Endothelial cell of umbilical vein (primary cell): ENCODE results near the gene RHOF. TPM values are rescaled to one million over a fixed set of nuclear protein-coding genes. Genes with fewer than 3 reads are reported as not detected.
A peak's percentile ranks its signal among the peaks of the same experiment; 100 is the strongest.

Source experiments
- BruUV-seq: library from RNA; stranded (reverse); fragments of 400-500 nt; replicated peaks from 2 replicates; lab custom pipeline; 2021; lab: Mats Ljungman, UMichigan
- CTCF ChIA-PET: fragments of 300-600, 350-600 bp; sonication (Branson Sonifier 250); formaldehyde crosslinking; loops from one replicate; lab custom pipeline; 2021; ENCODE audit warnings: antibody characterized with exemption, inconsistent platforms; lab: Charles Lee
- POLR2A ChIA-PET: fragments of 300-600, 350-600 bp; sonication (Branson Sonifier 250); formaldehyde crosslinking; loops from one replicate; lab custom pipeline; 2021; ENCODE audit warnings: antibody characterized with exemption, inconsistent platforms; lab: Charles Lee
- DNase-seq: peaks from one replicate; pipeline ENCODE4 v3.0.0-alpha.2; 2011; ENCODE audit warnings: low read depth, low spot score
- FAIRE-seq: peaks from 2 replicates; lab custom pipeline; 2011; peaks lifted over from hg19 to GRCh38; lab: Jason Lieb, UNC
- H2AFZ ChIP-seq: 2 replicates; pipeline ENCODE4 v1.6.0; 2012; ENCODE audit warnings: low read depth, low read length, control low read depth, inconsistent platforms
- H3K27ac ChIP-seq: 2 replicates; pipeline ENCODE4 v1.5.1; 2011; ENCODE audit warnings: low read depth, mild to moderate bottlenecking, control low read depth, low read length, moderate library complexity; ENCODE audit not compliant: insufficient read depth
- H3K27me3 ChIP-seq, 2 experiments: 2 replicates each; pipeline versions ENCODE4 v1.6.0 to v1.6.1; 2011; ENCODE audit warnings: low read length in 2 of 2, mixed read lengths in 1 of 2; ENCODE audit not compliant: control insufficient read depth in 2 of 2, insufficient read depth in 2 of 2
- H3K36me3 ChIP-seq, 2 experiments: 2 replicates in 1 of 2; 3 replicates in 1 of 2; pipeline ENCODE4 v1.5.1; 2011; ENCODE audit warnings: low read length in 2 of 2, mild to moderate bottlenecking in 1 of 2, moderate library complexity in 1 of 2; ENCODE audit not compliant: control insufficient read depth in 2 of 2, insufficient read depth in 2 of 2; ENCODE audit errors: extremely low read depth in 1 of 2
- H3K4me1 ChIP-seq: 3 replicates; pipeline ENCODE4 v1.5.1; 2011; ENCODE audit warnings: mild to moderate bottlenecking, low read length; ENCODE audit not compliant: control insufficient read depth, insufficient read depth; ENCODE audit errors: extremely low read depth
- H3K4me2 ChIP-seq: 2 replicates; pipeline ENCODE4 v1.6.1; 2011; ENCODE audit warnings: low read length, control low read depth, mixed read lengths; ENCODE audit not compliant: insufficient read depth
- H3K4me3 ChIP-seq, 3 experiments: fragments of 200-600 bp in 1 of 3; sonication (generic), shearing (Covaris generic) in 1 of 3; replicated peaks in 1 of 3; 2 replicates each; pipeline ENCODE4 v1.5.1; 2011 to 2016; ENCODE audit warnings: control low read depth in 3 of 3, low read length in 3 of 3, mild to moderate bottlenecking in 2 of 3, inconsistent platforms in 1 of 3, low read depth in 1 of 3, moderate library complexity in 1 of 3; ENCODE audit not compliant: insufficient read depth in 1 of 3
- H3K79me2 ChIP-seq: 2 replicates; pipeline ENCODE4 v1.6.0; 2012; ENCODE audit warnings: low read length, inconsistent platforms; ENCODE audit not compliant: control insufficient read depth, insufficient read depth
- H3K9ac ChIP-seq: replicated peaks from 2 replicates; pipeline ENCODE3; 2011; ENCODE audit warnings: low read length, control low read depth; ENCODE audit not compliant: insufficient read depth; ENCODE audit errors: extremely low read depth
- H3K9me1 ChIP-seq: replicated peaks from 3 replicates; pipeline ENCODE4 v1.6.0; 2011; ENCODE audit warnings: mild to moderate bottlenecking, low read length; ENCODE audit not compliant: control insufficient read depth, insufficient read depth; ENCODE audit errors: extremely low read depth
- H3K9me3 ChIP-seq: replicated peaks from 2 replicates; pipeline ENCODE4 v1.5.1; 2012; ENCODE audit warnings: low read length, inconsistent platforms; ENCODE audit not compliant: control insufficient read depth, insufficient read depth
- H4K20me1 ChIP-seq: replicated peaks from 2 replicates; pipeline ENCODE3; 2011; ENCODE audit warnings: mild to moderate bottlenecking, low read length; ENCODE audit not compliant: control insufficient read depth, insufficient read depth; ENCODE audit errors: extremely low read depth
- EZH2 ChIP-seq: IDR thresholded peaks from 2 replicates; pipeline ENCODE4 v1.6.1; 2012; ENCODE audit warnings: borderline replicate concordance, low read depth, mild to moderate bottlenecking, moderate library complexity, low read length, inconsistent platforms; ENCODE audit not compliant: severe bottlenecking
- FOS ChIP-seq: IDR thresholded peaks from 2 replicates; pipeline ENCODE4 v1.6.1; 2011; ENCODE audit warnings: mild to moderate bottlenecking, low read length, moderate library complexity, borderline replicate concordance; ENCODE audit not compliant: insufficient read depth
- GATA2 ChIP-seq: IDR thresholded peaks from 2 replicates; pipeline ENCODE4 v1.7.0; 2011; ENCODE audit warnings: low read depth, mild to moderate bottlenecking, moderate library complexity, mixed read lengths, low read length; ENCODE audit not compliant: insufficient read length, insufficient read depth
- JUN ChIP-seq: IDR thresholded peaks from 2 replicates; pipeline ENCODE4 v1.6.1; 2011; ENCODE audit warnings: borderline replicate concordance, low read depth; ENCODE audit not compliant: insufficient read length, insufficient read depth
- MYC ChIP-seq: IDR thresholded peaks from one replicate; pipeline ENCODE4 v1.6.1; 2011; ENCODE audit warnings: mild to moderate bottlenecking, low read depth, low read length
- POLR2A ChIP-seq: IDR thresholded peaks from 2 replicates; pipeline ENCODE4 v1.6.1; 2012; ENCODE audit warnings: low read depth, mild to moderate bottlenecking, control low read depth, low read length
- POLR2AphosphoS5 ChIP-seq: IDR thresholded peaks from 2 replicates; pipeline ENCODE4 v1.6.1; 2012; ENCODE audit warnings: low read depth, mild to moderate bottlenecking, control low read depth, low read length, moderate library complexity; ENCODE audit not compliant: insufficient read depth
- dilution Hi-C: fragments of 300-500 bp; cut with MboI; formaldehyde crosslinking; loops from one replicate; pipeline ENCODE4 v1.15.0; 2019; ENCODE audit warnings: low sequenced_read_pairs; ENCODE audit not compliant: extremely low pct_ligation_motif_present
- intact Hi-C: fragments of 100-400 bp; cut with micrococcal nuclease; formaldehyde crosslinking; loops from one replicate; pipeline ENCODE4 v1.10.0; 2022
- polyA plus RNA-seq, 4 experiments: library from polyadenylated mRNA; depleted of rRNA in 3 of 4; stranded (reverse) in 3 of 4; unstranded in 1 of 4; fragments of >200 nt; gene quantifications; 2 replicates each; pipeline versions ENCODE4 v1.2.1 to v1.2.3, GENCODE V29; 2011 to 2012; ENCODE audit warnings: missing spikeins in 1 of 4
- total RNA-seq: library from RNA; stranded (reverse); gene quantifications from 2 replicates; pipeline ENCODE4 v1.2.3, GENCODE V29; 2021
- TF ChIP-seq, protein P1 (sequence below), 2 donors: IDR thresholded peaks; 1 replicate in 1 of 2; 2 replicates in 1 of 2; pipeline ENCODE4 v1.5.1; 2011; ENCODE audit warnings: low read length in 2 of 2, mild to moderate bottlenecking in 2 of 2, moderate library complexity in 2 of 2, control low read depth in 1 of 2, inconsistent platforms in 1 of 2, low read depth in 1 of 2; ENCODE audit not compliant: insufficient read depth in 1 of 2; ENCODE audit errors: extremely low read depth in 1 of 2

The RHOF gene
- total and polyA plus RNA-seq, 2 donors (not counting 3 experiments of a cell fraction or from before 2014, with no cell fraction given), result 9.3 to 22.3 TPM

DNA sequence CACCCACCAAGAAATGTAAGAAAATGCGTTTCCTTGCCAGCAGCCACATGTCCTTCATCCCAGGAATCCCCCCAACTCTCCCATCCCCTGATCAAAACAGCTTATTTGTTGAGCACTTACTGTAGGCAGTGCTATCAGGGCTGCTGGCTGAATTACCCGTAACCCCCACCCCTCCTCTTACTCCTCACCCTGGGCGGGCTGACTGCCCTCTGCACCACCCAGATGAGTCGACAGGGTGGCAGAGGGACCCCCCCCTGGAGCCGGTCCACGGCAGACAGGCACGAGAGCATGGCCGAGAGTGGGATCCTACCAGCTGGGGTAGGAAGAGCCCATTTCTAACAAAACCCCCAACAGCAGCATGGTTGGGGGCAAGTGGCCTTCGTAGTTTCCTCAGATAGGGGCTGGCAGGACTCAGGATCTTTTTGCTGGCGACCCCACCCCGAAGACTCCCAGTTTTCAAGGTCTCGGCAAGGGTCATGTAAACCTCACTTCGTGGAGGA is 1.1 kb upstream of the RHOF start:
- FAIRE-seq (no peak), DNase-seq (no peak)
- CTCF ChIA-PET, result interaction anchor here (0.6 to 12.7 kb wide), 43 partner anchors 13 to 242 kb away, joined by 3 to 774 read pairs (median 8); partner anchors contain the start of genes CFAP251, PSMD9, SETD1B and TMEM120B
- Histone ChIP-seq H3K36me3 (peaks cover 2 to 16% of the 10 kb centered on the region in 2 experiments), H3K9me1 (no peaks in the 10 kb centered on the region), H3K27ac (peak overlapping the region; percentile 1), H3K9ac (peak overlapping the region; percentile 6), H3K4me3 (no peak overlapping the region), H3K4me1 (peaks cover 46% of the 10 kb centered on the region), H3K4me2 (no peak overlapping the region), H3K79me2 (peaks cover 22% of the 10 kb centered on the region), H3K9me3 (no peaks in the 10 kb centered on the region), H4K20me1 (no peaks in the 10 kb centered on the region), H3K27me3 (no peaks in the 10 kb centered on the region), H2AFZ (no peak overlapping the region)
- dilution Hi-C loops, result no loop called here
- no peak for TF ChIP-seq JUN
- TF ChIP-seq FOS, result no peak
- TF ChIP-seq MYC, result no peak
- TF ChIP-seq, protein P1, sequence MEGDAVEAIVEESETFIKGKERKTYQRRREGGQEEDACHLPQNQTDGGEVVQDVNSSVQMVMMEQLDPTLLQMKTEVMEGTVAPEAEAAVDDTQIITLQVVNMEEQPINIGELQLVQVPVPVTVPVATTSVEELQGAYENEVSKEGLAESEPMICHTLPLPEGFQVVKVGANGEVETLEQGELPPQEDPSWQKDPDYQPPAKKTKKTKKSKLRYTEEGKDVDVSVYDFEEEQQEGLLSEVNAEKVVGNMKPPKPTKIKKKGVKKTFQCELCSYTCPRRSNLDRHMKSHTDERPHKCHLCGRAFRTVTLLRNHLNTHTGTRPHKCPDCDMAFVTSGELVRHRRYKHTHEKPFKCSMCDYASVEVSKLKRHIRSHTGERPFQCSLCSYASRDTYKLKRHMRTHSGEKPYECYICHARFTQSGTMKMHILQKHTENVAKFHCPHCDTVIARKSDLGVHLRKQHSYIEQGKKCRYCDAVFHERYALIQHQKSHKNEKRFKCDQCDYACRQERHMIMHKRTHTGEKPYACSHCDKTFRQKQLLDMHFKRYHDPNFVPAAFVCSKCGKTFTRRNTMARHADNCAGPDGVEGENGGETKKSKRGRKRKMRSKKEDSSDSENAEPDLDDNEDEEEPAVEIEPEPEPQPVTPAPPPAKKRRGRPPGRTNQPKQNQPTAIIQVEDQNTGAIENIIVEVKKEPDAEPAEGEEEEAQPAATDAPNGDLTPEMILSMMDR (IDR thresholded peaks at IDR 0.05; ENCODE audit: extremely low read depth in 1 of 2, insufficient read depth in 1 of 2, low read depth in 1 of 2, low read length in 2 of 2), result no peak
- TF ChIP-seq GATA2, result no peak
- TF ChIP-seq POLR2AphosphoS5, result no peak
- no peak for TF ChIP-seq POLR2A
- TF ChIP-seq EZH2, result no peak
- no TSS peak for BruUV-seq
- intact Hi-C loops, result loop anchor here (1.0 to 5.0 kb wide), 8 partner anchors 18 to 212 kb away; partner anchors contain the start of genes KDM2B, ORAI1 and PSMD9
- POLR2A ChIA-PET, result interaction anchor here (0.9 to 5.7 kb wide), 5 partner anchors 8 to 94 kb away, joined by 4 to 37 read pairs (median 8); partner anchors contain the start of gene PSMD9
